GM21619 (cell line): Measurements from ENCODE around the gene IRF2BPL.

Source experiments
- ATAC-seq: cut with Tn5 transposase; IDR thresholded peaks from one replicate; pipeline ENCODE4 v1.9.1; 2021; ENCODE audit not compliant: unreplicated experiment

IRF2BPL gene

DNA sequence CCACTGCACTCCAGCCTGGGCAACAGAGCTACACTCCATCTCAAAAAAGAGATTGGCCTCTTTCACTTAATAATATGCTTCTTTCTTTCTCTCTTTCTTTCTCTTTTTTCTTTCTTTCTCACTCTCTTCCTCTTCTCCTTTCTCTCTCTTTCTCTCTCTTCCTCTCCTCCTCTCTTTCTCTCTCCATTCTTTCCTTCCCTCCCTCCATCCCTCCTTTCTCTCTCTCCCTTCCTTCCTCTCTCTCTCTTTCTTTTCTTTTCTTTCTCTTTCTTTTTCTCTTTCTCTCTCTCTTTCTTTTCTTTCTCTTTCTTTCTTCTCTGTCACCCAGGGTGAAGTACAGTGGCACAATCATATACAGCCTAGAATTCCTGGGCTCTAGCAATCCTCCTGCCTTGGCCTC lies 38.4 kb downstream of the IRF2BPL start:
- ATAC-seq: no peak

DNA sequence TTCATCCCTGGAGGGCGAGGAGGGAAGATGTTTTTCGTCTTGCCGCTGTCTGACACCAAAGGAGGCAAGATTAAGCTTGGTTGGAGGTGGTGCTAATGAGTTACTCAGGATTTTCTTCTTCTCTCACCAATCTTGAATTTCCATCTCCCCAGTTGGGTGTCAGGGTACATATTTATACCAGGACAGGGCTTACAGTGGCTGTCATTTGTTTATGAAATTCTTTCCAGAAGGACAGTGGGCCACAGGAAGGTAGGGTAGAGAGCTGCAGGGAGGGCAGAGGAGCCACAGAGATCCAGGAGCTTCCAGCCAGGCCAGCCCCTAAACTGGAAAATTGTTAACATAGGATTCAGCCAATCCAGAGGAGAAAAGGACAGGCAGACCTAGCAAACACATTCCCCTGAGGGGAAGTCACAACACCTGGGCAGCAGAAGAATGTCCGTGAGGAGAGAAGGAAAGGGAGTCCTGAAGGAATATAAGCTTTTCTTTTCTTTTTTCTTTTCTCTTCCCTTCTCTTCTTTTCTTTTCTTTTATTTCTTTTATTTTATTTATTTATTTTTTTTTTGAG lies 40.5 kb downstream of the IRF2BPL start:
- ATAC-seq: no peak

DNA sequence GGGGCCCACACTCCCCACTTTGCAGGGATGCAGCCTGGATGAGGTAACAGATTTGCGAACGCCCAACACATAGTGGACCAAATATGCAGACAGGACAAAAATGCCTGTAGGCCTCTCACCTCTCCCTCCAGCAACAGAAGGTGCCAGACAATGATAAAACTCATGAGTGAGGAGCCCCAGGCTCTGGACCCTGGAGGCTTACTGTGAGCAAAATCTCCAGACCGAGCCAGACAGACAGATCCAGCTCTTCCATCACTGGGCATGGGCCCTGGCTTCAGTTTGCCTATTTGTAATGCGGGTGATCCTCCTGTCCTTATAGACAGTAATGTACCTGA lies 42.3 kb downstream of the IRF2BPL start:
- no peak for ATAC-seq

DNA sequence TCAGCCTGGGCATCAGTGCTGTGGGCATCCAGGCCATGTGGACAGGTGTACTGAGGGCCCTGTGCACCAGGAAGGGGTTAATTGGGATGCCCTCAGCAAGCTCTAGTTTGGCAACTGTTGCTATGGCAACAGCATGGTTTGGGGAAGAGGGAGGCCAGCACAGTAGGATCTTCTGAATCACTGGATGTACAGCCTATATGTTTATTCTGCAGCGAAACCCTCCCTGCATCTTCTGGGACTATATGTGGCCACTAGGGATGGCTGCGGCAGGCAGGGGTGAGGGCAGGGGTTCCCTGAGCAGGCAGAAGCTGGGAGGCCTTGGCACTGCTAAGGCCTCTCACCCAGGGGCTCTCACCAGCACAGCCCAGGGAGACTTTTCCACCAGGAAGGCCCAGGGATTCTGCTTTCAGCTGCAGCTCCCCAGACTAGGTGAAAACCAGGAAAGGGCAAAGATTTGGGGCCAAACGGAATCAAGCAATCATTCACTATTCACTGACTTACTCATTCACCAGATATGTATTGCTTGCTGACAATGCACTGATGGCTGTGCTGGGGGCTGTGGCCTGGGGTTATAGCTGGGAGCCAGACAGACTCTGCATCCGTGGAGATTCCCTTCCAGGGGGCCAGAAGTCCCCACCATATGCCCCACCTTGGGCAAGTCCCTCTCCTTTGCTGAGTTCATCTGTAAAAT lies 42.8 kb downstream of the IRF2BPL start:
- no peak for ATAC-seq

DNA sequence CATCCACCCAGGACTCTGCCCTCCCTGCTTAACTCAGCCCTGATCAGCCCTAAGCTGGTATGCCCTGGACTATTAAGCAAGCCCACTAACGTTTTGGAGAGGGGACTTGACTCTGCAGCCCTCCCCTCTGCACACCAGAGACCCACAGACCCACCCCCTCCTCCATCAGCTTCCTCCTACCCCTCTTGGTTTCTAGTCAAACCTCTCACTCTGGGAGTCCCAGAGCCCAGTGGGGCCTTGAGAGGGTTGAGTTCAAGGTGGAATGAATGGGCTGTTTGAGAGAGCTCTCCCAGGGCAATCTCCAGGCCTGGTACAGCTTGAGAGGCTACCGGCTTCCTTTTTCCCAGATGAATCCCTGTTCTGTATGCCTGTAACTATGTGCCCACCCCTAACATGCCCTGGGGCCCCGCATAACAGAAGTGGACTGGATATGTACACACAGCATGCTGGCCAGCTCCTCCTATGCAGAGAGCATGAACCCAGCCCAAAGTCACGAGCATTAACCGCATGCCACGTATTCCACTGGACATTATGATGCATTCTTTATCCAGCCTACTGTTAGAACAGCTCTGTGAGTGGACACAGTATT lies 43.6 kb downstream of the IRF2BPL start:
- ATAC-seq: no peak

DNA sequence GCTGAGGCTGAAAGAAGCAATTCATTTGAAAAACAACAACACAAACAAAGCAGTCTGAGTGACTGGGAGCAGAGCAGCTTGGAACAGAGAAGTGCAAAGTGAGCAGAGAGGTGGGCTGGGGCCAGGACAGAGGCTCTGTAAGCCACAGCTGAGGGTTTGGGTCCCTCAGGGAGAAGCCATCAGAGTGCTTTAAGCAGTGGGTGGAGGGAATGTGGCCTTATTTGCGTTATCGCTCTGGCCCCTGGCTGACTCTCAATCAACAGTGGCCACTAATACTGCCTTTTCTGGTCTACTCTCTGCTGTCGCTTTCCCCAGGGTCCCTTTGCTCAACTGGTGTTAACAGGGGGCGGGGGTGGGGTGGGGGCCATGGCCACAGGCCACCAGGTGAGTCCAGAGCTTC lies 44.2 kb downstream of the IRF2BPL start:
- ATAC-seq: no peak

DNA sequence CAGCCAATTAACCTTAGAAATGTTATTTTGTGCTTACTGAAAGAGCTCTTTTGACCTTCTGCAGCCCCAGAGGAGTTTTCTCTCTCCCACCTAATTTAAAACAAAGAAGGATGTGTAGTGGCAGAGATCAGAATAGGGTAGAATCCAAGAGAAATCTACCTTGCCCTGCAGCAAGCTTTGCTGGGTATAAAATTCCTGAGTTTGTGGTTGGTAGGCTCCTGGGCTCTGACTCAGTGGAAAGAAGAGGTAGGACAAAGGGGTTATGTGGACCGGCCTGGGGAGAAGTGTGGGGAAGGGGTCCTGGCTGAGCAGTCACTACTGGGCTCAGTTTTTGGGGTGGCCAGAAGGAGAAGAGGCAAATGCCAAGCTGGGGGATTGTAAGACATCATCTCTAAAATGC lies 46.8 kb downstream of the IRF2BPL start:
- ATAC-seq: no peak

DNA sequence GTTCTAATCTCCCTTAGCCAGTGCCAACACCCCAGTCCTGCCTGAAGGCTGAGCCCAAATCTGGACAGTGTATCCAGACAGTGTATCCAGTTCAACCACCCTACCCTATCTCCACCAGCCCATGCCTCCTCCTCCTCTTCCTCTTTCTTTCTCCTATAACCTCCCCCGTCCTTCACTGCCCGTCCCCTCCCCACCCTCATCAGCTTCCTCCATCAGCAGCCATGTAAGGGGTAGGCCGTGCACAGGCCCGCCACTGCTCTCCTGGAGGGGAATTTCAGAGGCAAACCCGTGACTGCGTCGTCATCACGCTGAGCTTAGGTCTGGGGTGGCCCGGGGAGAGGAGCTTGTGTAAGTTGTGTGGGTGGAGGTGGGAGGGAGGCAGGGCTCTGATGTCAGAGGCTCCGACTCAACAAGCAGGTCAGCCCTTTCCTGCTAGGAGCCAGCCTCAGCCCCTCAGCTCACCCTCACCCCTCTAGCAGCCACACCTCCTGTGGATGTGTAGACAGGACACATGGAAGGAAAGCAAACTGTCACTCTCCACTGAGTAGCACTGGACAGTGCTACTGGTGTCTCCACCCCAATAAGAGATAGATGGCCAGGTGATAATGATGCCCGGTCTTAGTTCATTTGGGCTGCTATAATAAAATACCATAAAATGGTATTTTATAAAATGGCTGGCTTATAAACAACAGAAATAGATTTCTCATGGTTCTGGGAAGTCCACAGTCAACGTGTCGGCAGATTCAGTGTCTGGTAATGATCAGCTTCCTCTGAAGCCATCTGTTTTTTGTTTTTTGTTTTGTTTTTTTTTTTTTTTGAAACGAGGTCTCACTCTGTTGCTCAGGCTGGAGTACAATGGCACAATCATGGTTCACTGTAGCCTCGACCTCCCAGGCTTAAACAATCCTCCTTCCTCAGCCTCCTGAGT lies 50.5 kb downstream of the IRF2BPL start:
- ATAC-seq: peak; percentile 83

DNA sequence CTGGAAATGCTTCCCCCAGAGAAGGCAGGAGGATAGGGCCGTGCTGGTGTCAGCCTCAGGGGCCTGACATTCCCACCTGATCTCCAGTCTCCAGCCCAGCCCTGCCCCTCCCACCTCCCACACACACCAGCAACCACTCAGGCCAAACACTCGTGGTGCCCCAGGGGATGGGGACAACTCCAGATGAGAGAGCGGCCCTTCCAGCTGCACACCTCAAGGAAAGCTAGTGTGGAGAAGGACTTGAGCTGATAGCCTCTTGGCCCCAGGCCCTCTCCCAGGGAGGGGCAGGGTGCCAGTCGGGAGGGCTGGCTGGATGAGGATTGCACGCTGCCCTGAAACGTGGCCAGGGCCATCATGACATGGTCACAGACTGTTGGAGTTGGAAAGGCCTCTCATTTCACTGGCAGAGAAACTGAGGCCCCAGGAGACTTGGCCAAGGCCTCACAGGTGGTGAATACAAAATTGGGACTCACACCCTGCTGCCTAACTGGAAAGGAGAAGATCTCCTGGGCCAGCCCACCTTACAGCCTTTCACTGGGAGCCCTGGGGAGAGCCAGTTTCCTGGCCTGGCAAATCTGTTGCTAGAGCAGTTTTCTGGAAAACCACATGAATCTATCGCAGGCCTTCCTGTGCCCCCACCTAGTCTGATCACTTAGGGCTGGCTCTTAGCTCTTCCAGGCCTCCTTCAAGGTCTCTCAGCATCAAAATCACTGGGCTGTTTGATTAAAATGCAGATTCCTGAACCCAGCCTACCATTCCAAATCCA lies 52.1 kb downstream of the IRF2BPL start:
- no peak for ATAC-seq

DNA sequence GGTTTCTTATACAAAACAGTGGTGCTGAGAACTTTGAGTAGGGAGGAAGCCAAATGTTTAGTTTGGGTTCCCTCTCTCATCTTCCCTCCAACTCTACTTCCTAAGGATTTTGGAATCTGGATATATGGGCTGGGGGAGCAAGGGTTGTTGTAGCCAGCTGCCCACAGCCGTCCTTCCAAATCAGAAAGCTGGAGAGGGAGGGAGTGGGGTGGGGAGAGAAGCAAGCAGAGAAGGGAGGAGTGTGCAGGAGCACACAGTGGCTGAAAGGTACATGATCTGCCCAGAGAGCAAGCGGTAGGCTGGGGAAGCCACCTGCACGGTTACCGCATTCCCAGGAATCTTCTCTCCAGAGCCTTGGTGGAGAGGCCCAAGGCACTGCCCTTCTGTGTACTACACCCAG lies 52.7 kb downstream of the IRF2BPL start:
- ATAC-seq: no peak

DNA sequence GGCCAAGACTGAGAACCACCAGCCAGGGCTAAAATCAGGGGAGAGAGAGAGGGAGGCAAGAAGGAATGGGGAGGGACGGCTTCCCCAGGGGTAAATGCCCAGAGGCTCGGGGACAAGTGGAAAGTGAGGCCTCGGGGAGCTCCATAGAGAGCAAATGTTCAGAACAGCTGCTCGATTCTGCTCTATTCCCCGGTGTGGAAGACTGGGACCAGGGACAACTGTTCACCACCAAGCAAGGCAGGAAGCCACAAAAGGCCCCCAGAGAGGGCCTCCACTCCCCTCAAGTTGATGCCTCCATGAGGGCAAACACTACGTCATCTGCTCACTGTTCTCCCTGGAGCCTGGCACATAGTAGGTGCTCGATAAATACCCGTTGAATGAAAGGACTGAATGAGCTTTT lies 53.5 kb downstream of the IRF2BPL start:
- no peak for ATAC-seq
